Activated naive CD4-positive, alpha-beta T cell treated with anti-CD3 and anti-CD28 coated beads, Interleukin-2, amount 50 U/mL, for 24 hours (primary cell): Measurements from ENCODE around the gene DCDC2C.

Source experiments
- H3K27ac Mint-ChIP-seq: one replicate; pipeline ENCODE4 v1.8.0; 2021; ENCODE audit warnings: mild to moderate bottlenecking, mixed read lengths
- H3K27me3 Mint-ChIP-seq: one replicate; pipeline ENCODE4 v1.8.0; 2021; ENCODE audit warnings: mixed read lengths
- H3K36me3 Mint-ChIP-seq: one replicate; pipeline ENCODE4 v1.8.0; 2021; ENCODE audit warnings: mixed read lengths
- H3K4me1 Mint-ChIP-seq: one replicate; pipeline ENCODE4 v1.8.0; 2021; ENCODE audit warnings: mixed read lengths
- H3K4me3 Mint-ChIP-seq: one replicate; pipeline ENCODE4 v1.8.0; 2021; ENCODE audit warnings: mild to moderate bottlenecking, mixed read lengths
- H3K9me3 Mint-ChIP-seq: one replicate; pipeline ENCODE4 v1.8.0; 2021; ENCODE audit warnings: mixed read lengths

Gene DCDC2C

DNA sequence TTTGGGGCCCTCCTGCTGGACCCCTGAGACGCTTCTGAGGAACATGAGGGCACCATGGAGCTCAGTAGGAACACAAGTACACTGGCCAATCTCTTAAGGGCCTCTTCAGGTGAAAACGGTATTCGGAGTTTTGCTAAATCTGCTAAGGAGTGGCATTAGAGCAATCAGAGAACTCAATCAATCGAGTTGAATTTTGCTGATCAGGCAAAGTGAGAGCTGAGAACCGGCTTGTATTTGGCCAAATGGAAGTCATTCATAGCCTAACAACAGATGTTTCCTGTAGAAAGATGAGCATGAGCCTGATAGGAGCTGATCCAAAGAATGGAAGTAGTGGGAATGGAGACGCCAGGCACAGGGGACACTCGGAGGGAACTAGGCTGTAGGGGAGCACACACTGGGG, 133.7 kb downstream of the DCDC2C start:
- no peak overlapping the region for H3K4me3 Mint-ChIP-seq
- no peaks in the 10 kb centered on the region for H3K9me3 Mint-ChIP-seq
- no peaks in the 10 kb centered on the region for H3K36me3 Mint-ChIP-seq
- H3K27me3 Mint-ChIP-seq: peaks cover 1% of the 10 kb centered on the region
- no peak overlapping the region for H3K27ac Mint-ChIP-seq
- no peaks in the 10 kb centered on the region for H3K4me1 Mint-ChIP-seq

- Mint-ChIP-seq H3K9me3 (peaks cover 5% of the 10 kb centered on the region), H3K27me3 (peaks cover 1% of the 10 kb centered on the region), H3K4me3 (no peak overlapping the region), H3K4me1 (no peaks in the 10 kb centered on the region), H3K27ac (no peak overlapping the region), H3K36me3 (no peaks in the 10 kb centered on the region)
Observed at GRCh38 chr2:3838348-3838747, 135.0 kb downstream of the DCDC2C start.

- Mint-ChIP-seq H3K27me3 (peaks cover 1% of the 10 kb centered on the region), H3K9me3 (peaks cover 10% of the 10 kb centered on the region), H3K36me3 (no peaks in the 10 kb centered on the region), H3K27ac (no peak overlapping the region), H3K4me1 (no peaks in the 10 kb centered on the region), H3K4me3 (no peak overlapping the region)
Observed at GRCh38 chr2:3839476-3839875, 136.1 kb downstream of the DCDC2C start.

GRCh38 chr2:3840611-3841155, 137.3 kb downstream of the DCDC2C start:
- Mint-ChIP-seq H3K27ac (no peak overlapping the region), H3K36me3 (no peaks in the 10 kb centered on the region), H3K4me3 (no peak overlapping the region), H3K27me3 (no peaks in the 10 kb centered on the region), H3K9me3 (peaks cover 10% of the 10 kb centered on the region), H3K4me1 (no peaks in the 10 kb centered on the region)

DNA sequence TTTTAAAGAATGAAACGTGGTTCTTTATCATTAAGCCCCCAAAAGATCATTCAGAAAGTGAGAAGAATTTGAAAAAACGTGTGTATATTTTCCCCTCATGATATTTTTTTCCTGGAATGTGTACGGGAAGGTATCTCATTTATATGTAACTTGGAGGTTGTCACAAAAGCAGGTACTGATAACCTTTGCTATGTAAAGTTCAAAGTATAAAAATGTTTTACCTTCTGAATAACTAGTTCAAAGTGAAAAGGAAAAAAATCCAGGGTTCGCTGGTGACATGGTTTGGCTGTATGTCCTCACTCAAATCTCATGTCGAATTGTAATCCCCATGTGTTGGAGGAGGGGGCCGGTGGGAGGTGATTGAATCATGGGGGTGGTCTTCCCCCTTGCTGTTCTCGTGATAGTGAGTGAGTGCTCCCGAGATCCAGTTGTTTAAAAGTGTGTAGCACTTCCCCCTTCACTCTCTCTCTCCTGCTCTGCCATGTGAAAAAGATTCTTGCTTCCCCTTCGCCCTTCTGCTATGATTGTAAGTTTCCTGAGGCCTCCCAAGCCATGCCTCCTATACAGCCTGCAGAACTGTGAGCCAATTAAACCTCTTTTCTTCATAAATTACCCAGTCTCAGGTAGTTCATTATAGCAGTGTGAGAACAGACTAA, 144.2 kb downstream of the DCDC2C start:
- no peaks in the 10 kb centered on the region for H3K4me1 Mint-ChIP-seq
- H3K27me3 Mint-ChIP-seq: peaks cover 2% of the 10 kb centered on the region
- H3K36me3 Mint-ChIP-seq: no peaks in the 10 kb centered on the region
- no peak overlapping the region for H3K27ac Mint-ChIP-seq
- H3K9me3 Mint-ChIP-seq: peaks cover 30% of the 10 kb centered on the region
- H3K4me3 Mint-ChIP-seq: no peak overlapping the region

DNA sequence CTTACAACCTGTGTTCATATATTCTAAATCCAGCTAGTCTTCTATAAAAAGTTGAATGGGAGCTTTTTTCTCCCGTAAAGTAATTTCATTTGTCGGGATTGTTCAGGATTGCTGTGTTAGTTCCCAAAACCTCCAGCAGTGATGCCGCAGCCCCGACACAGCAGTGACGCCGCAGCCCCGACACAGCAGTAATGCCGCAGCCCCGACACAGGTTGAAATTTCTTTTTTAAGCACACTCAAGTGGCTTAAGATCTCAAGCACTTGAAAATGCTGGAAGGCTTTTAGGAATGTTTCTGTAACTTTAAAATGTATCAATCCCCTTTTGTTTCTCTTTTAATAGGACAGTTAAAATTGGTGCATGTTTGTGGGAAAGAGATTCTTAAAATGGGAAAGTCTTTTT, 145.4 kb downstream of the DCDC2C start:
- no peak overlapping the region for H3K4me3 Mint-ChIP-seq
- peaks cover 27% of the 10 kb centered on the region for H3K9me3 Mint-ChIP-seq
- no peaks in the 10 kb centered on the region for H3K36me3 Mint-ChIP-seq
- no peak overlapping the region for H3K27ac Mint-ChIP-seq
- H3K27me3 Mint-ChIP-seq: peaks cover 2% of the 10 kb centered on the region
- no peaks in the 10 kb centered on the region for H3K4me1 Mint-ChIP-seq

- Mint-ChIP-seq H3K9me3 (peaks cover 26% of the 10 kb centered on the region), H3K4me3 (no peak overlapping the region), H3K36me3 (no peaks in the 10 kb centered on the region), H3K27ac (no peak overlapping the region), H3K4me1 (no peaks in the 10 kb centered on the region), H3K27me3 (peaks cover 2% of the 10 kb centered on the region)
Observed at GRCh38 chr2:3849213-3849612, 145.8 kb downstream of the DCDC2C start.

GRCh38 chr2:3857576-3857975, 154.2 kb downstream of the DCDC2C start:
- Mint-ChIP-seq H3K27me3 (no peaks in the 10 kb centered on the region), H3K36me3 (no peaks in the 10 kb centered on the region), H3K27ac (no peak overlapping the region), H3K4me1 (no peaks in the 10 kb centered on the region), H3K4me3 (no peak overlapping the region), H3K9me3 (peaks cover 5% of the 10 kb centered on the region)

- Mint-ChIP-seq H3K9me3 (no peaks in the 10 kb centered on the region), H3K4me1 (no peaks in the 10 kb centered on the region), H3K36me3 (no peaks in the 10 kb centered on the region), H3K4me3 (no peak overlapping the region), H3K27ac (no peak overlapping the region), H3K27me3 (no peaks in the 10 kb centered on the region)
Observed at GRCh38 chr2:3864943-3865865, 161.8 kb downstream of the DCDC2C start.

- no peaks in the 10 kb centered on the region for H3K36me3 Mint-ChIP-seq
- H3K27me3 Mint-ChIP-seq: no peaks in the 10 kb centered on the region
- H3K9me3 Mint-ChIP-seq: no peaks in the 10 kb centered on the region
- H3K4me1 Mint-ChIP-seq: no peaks in the 10 kb centered on the region
- H3K4me3 Mint-ChIP-seq: no peak overlapping the region
- no peak overlapping the region for H3K27ac Mint-ChIP-seq
Observed at GRCh38 chr2:3867469-3867868, 164.1 kb downstream of the DCDC2C start.

DNA sequence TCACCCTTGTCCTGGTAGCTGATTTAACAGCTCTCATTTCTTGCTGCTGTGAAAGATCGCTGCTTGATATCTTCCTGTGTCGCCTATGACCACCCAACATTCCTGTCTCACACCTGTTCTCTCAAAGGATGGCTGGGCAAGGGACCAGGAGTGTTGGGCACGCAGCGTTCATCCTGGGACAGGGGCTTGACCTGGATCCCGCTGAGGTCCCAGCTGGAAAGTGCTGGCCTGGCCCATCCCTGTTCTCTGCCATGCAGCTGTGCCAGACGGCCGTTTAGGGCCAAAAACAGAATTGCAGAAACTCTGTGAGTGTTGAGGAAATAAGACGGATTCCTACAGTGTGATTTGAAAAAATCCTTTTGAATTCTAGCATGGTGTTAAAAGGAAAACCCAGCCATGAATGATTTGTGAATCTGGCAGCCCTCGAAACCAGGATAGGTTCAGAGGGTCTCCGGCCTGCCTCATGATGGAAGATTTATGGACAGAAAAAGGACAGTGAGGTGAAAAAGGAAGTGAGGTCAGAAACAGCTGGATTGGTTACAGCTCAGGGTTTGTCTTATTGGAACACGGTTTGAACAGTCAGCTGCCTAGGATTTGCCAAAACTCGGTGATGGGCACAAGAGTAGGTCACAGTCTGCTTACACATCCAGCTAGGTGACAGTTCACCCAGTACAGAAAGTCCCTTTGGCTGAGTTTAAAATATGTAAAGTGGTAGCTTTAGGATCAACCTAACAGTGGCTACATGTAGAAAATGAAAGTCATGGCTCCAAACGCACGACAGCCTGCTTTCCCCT, 164.8 kb downstream of the DCDC2C start:
- no peaks in the 10 kb centered on the region for H3K4me1 Mint-ChIP-seq
- H3K27ac Mint-ChIP-seq: no peak overlapping the region
- no peaks in the 10 kb centered on the region for H3K9me3 Mint-ChIP-seq
- no peaks in the 10 kb centered on the region for H3K27me3 Mint-ChIP-seq
- H3K36me3 Mint-ChIP-seq: no peaks in the 10 kb centered on the region
- H3K4me3 Mint-ChIP-seq: no peak overlapping the region

DNA sequence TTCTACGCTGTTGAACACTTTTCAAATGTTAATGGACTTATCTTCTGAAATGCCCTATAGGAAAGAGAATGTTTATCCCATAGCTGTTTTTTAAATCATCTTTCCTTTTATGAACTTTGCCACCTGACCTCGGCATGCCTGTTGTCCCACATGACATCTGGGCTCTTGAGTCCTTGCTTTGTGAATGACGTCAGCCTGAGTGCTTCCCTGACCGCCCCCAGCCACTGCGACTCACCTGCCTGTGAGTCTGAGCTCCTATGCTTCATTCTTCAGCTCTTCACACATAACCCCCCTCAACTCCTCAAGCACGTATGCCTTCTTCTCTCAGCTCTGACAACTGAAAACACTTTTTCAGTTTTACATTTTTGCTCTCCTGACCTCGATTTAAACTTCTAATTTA, 166.8 kb downstream of the DCDC2C start:
- Mint-ChIP-seq H3K36me3 (no peaks in the 10 kb centered on the region), H3K4me3 (no peak overlapping the region), H3K4me1 (no peaks in the 10 kb centered on the region), H3K27ac (no peak overlapping the region), H3K9me3 (no peaks in the 10 kb centered on the region), H3K27me3 (no peaks in the 10 kb centered on the region)

- Mint-ChIP-seq H3K27ac (no peak overlapping the region), H3K9me3 (no peaks in the 10 kb centered on the region), H3K4me3 (no peak overlapping the region), H3K36me3 (no peaks in the 10 kb centered on the region), H3K27me3 (no peaks in the 10 kb centered on the region), H3K4me1 (no peaks in the 10 kb centered on the region)
Observed at GRCh38 chr2:3871002-3871401, 167.6 kb downstream of the DCDC2C start.

- Mint-ChIP-seq H3K4me1 (no peaks in the 10 kb centered on the region), H3K36me3 (no peaks in the 10 kb centered on the region)
Observed at GRCh38 chr2:3872451-3872850, 169.1 kb downstream of the DCDC2C start.

DNA sequence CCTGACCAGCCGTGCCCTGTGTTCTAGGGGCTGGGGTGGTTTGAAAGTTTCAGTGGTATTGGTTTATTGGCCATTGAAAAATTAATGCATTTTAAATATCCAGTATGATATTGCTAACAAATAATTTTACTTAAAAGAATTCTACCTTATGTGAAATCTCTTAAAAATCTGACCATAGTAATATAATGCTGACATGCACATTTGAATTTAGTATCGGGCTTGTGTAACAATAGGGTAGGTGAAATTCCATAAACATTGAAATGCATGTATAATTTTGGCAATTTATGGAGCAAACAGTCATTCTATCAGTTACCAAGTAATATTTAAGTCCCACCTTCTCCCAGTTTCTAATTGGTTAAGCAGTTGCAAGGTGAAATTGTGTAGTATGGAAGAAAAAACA, 170.5 kb downstream of the DCDC2C start:
- H3K36me3 Mint-ChIP-seq: no peaks in the 10 kb centered on the region
- H3K4me1 Mint-ChIP-seq: no peaks in the 10 kb centered on the region
- H3K9me3 Mint-ChIP-seq: no peaks in the 10 kb centered on the region
- no peak overlapping the region for H3K4me3 Mint-ChIP-seq
- H3K27me3 Mint-ChIP-seq: no peaks in the 10 kb centered on the region
- H3K27ac Mint-ChIP-seq: no peak overlapping the region

More at GRCh38 chr2:3872451-3872850, 169.1 kb downstream of the DCDC2C start:
- H3K27me3 Mint-ChIP-seq: no peaks in the 10 kb centered on the region
- no peak overlapping the region for H3K4me3 Mint-ChIP-seq
- no peaks in the 10 kb centered on the region for H3K9me3 Mint-ChIP-seq
- no peak overlapping the region for H3K27ac Mint-ChIP-seq
